ENCODE results near the gene WDR62. TPM values are rescaled to one million over a fixed set of nuclear protein-coding genes. Genes with fewer than 3 reads are reported as not detected.

The WDR62 gene
- total RNA-seq, 4 donors from 2014 or later = 0.17 to 0.62 (median 0.29) TPM

- H3K4me3 ChIP-seq = no peak overlapping the region
- H3K9me3 ChIP-seq = no peaks in the 10 kb centered on the region
- H3K4me1 ChIP-seq = peaks cover 0 to 12% (median 5%) of the 10 kb centered on the region in 3 donors
- 94 to 100% methylated on average over 2 to 6 of the region's 12 CpGs for WGBS, 2 donors (ENCODE audit: low coverage in 1 of 2)
- no peaks in the 10 kb centered on the region for H3K36me3 ChIP-seq
- H3K27me3 ChIP-seq = no peaks in the 10 kb centered on the region
- ATAC-seq = no peak
- H3K27ac ChIP-seq = no peak overlapping the region
- TF ChIP-seq POLR2A (IDR thresholded peaks at IDR 0.05) (no peak), EP300 (IDR thresholded peaks at IDR 0.05) (no peak), POLR2AphosphoS5 (IDR thresholded peaks at IDR 0.05) (no peak), CTCF (IDR thresholded peaks at IDR 0.05) (no peak)
These were observed 3.9 kb downstream of the WDR62 start for GRCh38 chr19:36058481-36059179.

GRCh38 chr19:36059180-36059910 is 4.6 kb downstream of the WDR62 start:
- no peaks in the 10 kb centered on the region for H3K27me3 ChIP-seq
- WGBS, 2 donors (ENCODE audit: low coverage in 1 of 2) = 80% methylated on average over 5 to 6 of the region's 6 CpGs
- no peaks in the 10 kb centered on the region for H3K9me3 ChIP-seq
- no peak overlapping the region for H3K27ac ChIP-seq
- H3K4me1 ChIP-seq = peaks cover 0 to 12% (median 5%) of the 10 kb centered on the region in 3 donors
- no peaks in the 10 kb centered on the region for H3K36me3 ChIP-seq
- TF ChIP-seq POLR2AphosphoS5 (IDR thresholded peaks at IDR 0.05) (no peak), POLR2A (IDR thresholded peaks at IDR 0.05) (no peak), CTCF (IDR thresholded peaks at IDR 0.05) (no peak), EP300 (IDR thresholded peaks at IDR 0.05) (no peak)
- no peak for ATAC-seq
- no peak overlapping the region for H3K4me3 ChIP-seq

GRCh38 chr19:36060430-36060829 is 5.7 kb downstream of the WDR62 start:
- Histone ChIP-seq H3K9me3 (no peaks in the 10 kb centered on the region), H3K4me1 (peaks cover 0 to 5% (median 0%) of the 10 kb centered on the region in 3 donors), H3K4me3 (no peak overlapping the region), H3K27ac (no peak overlapping the region), H3K36me3 (no peaks in the 10 kb centered on the region), H3K27me3 (no peaks in the 10 kb centered on the region)
- ATAC-seq = peak; percentile 36
- TF ChIP-seq POLR2AphosphoS5 (IDR thresholded peaks at IDR 0.05) = no peak
- TF ChIP-seq POLR2A (IDR thresholded peaks at IDR 0.05) = no peak
- TF ChIP-seq CTCF (IDR thresholded peaks at IDR 0.05) = peak in 3 of 4 experiments; percentile 24 to 50 (median 31)
- no peak for TF ChIP-seq EP300 (IDR thresholded peaks at IDR 0.05)
- WGBS, 2 donors (ENCODE audit: low coverage in 1 of 2) = 57 to 65% methylated on average over 2 to 4 of the region's 4 CpGs

- no peak for TF ChIP-seq EP300 (IDR thresholded peaks at IDR 0.05)
- no peak for TF ChIP-seq CTCF (IDR thresholded peaks at IDR 0.05)
- TF ChIP-seq POLR2AphosphoS5 (IDR thresholded peaks at IDR 0.05) = no peak
- no peak overlapping the region for H3K4me3 ChIP-seq
- no peak overlapping the region for H3K27ac ChIP-seq
- no peaks in the 10 kb centered on the region for H3K36me3 ChIP-seq
- WGBS, 2 donors (ENCODE audit: low coverage in 1 of 2) = 90 to 100% methylated on average over 1 to 2 of the region's 2 CpGs
- H3K27me3 ChIP-seq = no peaks in the 10 kb centered on the region
- H3K4me1 ChIP-seq = no peaks in the 10 kb centered on the region
- no peak for ATAC-seq
- H3K9me3 ChIP-seq = no peaks in the 10 kb centered on the region
These were observed 6.7 kb downstream of the WDR62 start for GRCh38 chr19:36061367-36061766.
